HG02870 (cell line): ENCODE results near the gene MT1M.
"Not testable (repeated sequence)": the region's sequence is repeated elsewhere in the genome, so short reads cannot be mapped to it uniquely, and the experiment has no call there.

Experiments
- ATAC-seq: cut with Tn5 transposase; IDR thresholded peaks from one replicate; pipeline ENCODE4 v1.9.1; 2021; ENCODE audit warnings: mild to moderate bottlenecking, moderate library complexity; ENCODE audit not compliant: unreplicated experiment

The MT1M gene

DNA sequence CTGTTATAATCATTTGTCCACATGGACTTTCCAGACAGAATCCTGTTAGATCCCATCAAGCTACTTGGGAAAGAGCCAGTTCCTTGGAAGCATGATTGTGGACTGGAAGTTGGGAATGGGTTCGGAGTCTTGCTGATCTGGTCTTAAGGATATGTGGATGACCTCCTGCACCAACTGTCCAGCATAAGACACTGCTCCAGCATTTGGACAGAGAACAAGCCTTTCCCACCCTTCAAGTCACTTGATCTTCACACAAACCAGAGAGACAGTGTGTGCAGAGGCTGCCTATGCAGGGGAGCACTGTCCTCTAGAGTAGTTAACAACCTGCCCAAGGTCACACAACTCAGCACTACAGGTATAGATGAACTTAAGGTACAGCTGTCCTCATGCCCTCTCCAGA is 13.4 kb downstream of the MT1M start:
- no peak for ATAC-seq

DNA sequence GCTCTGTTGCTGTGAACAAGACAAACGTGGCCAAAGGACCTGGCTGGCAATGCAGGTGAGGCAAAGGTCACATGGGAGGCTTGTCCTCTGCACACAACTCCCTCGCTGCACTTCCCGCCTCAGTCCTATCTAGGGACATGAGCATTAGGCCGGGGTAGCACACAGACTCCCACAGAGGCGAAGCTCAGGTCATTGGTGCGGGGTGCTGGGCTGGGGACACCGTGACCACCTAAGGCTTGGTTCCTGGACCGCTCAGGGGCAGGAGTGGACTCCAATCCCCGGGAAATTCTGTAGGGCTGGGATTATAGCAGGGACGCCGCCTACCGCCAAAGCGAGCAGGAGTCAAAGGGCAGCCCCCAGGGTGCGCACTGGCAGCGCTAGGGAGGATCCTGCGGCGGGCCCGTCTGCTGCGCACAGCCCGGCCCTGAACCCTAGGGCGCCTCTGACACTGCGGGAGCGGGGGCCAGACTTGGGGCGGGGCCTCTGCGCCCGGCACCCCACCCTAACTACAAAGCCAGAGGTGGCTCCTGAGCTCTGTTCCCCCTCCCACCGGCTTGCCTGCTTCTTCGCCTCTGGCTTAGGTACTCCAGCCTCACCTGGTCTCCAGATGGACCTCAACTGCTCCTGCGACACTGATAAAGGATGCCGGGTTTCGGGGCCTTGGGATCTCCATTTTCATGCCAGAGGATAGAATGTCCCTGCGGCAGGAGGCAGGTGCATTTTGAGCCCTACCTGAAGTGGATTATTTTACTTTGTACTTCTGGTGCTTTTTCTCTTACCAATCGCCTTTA is 15.4 kb downstream of the MT1M start:
- no peak for ATAC-seq

GRCh38 chr16:56649271-56649670 is 16.8 kb downstream of the MT1M start:
- no peak for ATAC-seq

DNA sequence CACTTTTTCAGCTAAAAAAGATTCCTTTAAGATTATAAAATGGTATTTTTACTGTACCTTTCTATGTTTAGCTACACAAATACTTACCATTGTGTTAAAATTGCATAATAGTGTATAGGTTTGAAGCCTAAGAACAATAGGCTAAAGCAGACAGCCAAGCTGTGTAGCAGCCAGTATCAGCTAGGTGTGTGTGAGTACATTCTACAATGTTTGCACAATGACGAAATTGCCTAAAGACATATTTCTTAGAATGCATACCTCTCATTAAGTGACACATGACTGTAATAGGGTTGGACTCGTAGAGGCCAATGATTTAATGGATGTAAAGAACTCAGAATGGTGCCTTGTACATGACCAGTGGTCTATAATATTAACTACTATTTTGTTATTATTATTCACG is 17.4 kb downstream of the MT1M start:
- no peak for ATAC-seq

GRCh38 chr16:56651586-56651985 is 19.1 kb downstream of the MT1M start, which contains the start of gene MT1B:
Gene MT1B, plus strand, starts transcription at chr16:56651886. Its CDS starts 68 bp downstream, at chr16:56651954.
- ATAC-seq = no peak

DNA sequence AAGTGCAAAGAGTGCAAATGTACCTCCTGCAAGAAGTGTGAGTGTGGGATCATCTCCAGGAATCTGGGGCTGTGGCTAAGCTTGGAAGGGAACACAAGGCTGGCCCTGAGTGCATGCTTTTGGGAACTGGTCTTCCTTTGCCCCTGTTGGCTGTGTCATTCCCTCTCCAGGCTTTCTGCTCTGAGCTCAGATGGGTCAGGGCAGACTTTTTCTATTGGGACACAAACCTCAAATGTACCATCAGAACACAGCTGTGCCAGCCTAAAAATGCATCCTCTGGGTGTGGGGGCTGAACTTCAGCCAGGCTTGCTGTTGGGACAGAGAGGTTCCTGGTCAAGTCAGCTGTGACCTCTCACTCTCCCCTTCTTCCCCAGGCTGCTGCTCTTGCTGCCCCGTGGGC is 20.1 kb downstream of the MT1M start:
- ATAC-seq = no peak

DNA sequence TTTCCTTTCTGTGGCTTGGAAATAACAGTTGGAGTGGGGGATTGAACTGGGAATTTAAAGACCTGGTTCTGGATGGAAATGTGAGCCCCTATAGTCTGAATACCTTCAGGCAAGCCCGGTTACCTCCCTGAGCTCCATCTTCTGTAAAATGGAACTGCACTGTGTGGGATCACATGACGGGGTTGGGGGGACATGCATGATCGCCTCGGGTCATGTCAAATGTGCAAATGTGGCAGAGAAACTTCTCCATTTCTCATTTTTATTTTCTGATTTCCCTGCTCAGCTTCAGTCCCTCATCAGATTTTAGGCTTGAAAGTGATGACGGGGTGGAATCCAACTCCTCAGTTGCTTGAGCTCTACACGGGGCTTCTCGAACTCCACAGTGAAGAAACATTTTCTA is 20.8 kb downstream of the MT1M start:
- no peak for ATAC-seq

GRCh38 chr16:56657555-56658326 is 25.3 kb downstream of the MT1M start, which contains the start of gene MT1F:
Gene MT1F, plus strand, starts transcription at chr16:56657959. Its CDS starts 100 bp downstream, at chr16:56658059.
- ATAC-seq = no peak

GRCh38 chr16:56658327-56658875 is 25.9 kb downstream of the MT1M start:
- ATAC-seq = no peak

DNA sequence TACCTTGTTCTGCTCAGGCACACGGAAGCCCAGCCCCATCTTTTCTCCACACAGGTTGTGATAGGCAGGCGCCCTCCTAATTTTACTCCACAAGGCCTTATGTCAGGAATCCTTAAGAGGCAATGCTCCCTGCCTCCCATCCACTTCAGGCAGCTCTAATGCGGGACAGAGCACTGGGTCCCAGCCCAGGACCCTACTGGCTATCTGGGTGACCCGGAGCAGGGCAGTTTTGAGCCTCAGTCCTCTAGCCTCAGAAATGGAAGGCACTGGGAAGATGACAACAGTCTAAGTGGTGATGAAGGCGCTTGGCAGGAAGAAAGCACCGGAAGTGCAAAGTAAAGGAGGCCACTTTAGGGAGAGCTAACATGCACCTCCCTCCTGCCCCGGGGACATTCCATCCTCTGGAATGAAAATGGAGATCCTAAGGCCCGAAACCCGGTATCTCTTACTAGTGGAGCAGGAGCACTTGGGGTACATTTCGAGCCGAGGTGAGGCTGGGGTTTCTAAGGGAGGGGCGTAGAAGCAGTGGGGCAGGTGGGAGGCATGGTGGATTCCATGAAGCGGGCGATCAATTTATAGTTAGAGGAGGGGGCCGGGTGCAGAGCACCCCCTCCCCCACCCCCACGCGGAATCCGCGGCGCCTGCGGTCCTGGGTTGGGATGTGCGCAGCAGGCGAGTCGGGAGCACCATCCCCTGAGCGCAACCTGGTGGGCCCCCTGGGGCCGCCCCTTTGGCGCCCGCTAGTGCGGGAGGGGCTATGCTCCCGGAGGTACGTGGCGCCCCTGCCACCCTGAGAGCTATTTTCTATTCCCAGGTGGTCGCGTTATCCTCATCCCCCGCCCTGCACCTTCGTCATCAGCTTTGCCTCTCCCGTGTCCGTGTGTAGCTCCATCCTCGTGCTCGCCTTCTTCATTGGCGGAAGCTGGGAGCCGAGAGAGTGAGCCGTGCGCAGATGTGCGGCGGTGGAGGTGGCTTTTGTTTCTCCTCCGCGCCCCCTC is 30.2 kb downstream of the MT1M start:
- no peak for ATAC-seq

GRCh38 chr16:56664506-56664905 is 32.0 kb downstream of the MT1M start:
- ATAC-seq = no peak

DNA sequence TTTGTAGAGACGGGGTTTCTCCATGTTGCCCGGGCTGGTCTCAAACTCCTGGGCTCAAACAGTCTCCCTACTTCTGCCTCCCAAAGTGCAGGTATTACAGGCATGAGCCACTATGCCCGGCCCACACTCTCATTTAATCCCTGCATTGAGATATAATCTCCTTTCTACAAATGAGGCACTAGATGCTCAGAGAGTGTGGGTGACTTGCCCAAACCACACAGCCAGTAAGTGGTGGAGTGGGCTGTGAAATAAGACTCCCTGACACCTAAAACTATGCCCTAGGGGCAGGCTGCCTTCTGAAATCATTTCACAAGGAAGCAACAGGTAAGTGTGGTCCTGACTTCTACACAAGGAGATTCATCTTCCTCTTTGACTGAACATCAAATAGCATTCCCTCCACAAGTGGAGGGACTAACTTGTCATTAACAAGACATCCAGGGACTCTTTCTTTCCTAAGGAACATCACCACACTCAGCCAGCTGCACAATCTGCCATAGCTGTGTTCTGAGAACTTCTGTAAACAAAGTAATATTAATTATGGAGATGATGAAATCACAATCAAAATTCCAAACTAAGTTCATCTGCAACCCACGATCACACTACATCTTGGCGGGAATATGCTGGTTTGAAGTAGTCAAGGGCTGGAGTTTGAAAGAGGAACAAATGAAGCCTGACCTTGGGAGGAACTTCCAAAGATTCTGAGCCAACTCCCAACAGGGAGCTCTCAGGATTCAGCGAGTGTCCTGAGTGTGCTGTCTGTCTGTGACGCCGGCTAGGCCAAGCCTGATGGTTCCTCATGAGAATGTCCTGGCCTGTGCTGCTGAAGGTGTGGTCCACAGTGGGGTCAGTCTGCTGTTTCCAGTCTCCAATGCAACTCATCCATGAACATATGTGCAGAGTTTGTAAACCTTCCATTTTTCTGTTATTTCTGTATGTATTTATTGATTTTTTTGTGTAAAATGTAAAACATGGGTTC is 33.1 kb downstream of the MT1M start:
- ATAC-seq = not testable (repeated sequence)

DNA sequence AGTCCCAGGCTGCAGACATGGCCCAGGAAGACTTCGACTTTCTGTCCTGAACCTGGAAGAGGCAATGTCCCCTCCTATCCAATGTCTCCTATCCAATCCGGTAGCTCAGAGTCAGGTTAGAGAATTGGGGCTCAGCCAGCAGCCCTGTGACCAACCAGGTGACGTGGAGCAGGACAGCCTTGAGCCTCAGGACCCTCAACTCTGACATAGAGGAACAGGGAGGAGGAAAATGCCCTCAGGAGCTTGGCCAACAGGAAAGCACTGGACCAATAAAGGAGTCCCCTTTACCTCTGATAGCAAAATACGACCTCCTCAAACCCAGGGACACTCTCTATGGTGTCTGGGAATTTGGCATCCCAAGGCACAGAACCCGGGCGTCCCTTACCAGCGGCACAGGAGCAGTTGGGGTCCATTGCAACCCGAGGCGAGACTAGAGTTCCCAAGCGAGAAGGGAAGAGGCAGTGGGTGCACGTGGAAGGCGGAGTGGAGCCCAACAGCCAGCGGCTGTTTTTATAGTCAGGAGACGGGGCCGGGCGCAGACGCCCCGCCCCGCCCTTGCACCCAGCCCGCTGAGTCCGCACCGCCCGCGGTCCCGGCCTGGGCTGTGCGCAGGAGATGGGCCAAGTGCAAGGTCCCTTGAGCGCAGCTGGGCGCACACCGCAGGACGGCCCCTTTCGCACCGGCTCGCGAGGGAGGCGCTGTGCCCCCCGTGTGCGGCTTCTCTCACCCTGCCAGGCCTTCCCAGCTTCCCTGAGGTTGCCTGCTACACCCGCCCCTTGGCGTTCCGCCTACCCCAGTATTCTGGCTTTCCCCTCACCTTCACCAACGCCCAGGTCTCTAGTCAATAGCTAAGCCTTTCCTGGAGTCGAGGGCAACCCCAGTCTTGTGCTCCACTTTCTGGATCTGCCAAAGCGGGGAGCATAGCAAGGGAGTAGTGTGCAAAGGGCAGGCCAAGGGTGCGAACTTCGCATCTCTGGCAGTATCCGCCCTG is 35.4 kb downstream of the MT1M start, which contains the start of gene MT1G:
TSS of gene MT1G (minus strand) at position 485 of the 991 bp plus-strand sequence. CDS start at position 413, 72 bp downstream.
- ATAC-seq = no peak

- ATAC-seq = no peak
Observed at GRCh38 chr16:56669005-56669839, 36.8 kb downstream of the MT1M start, which contains the start of gene MT1H. Gene MT1H, plus strand, starts transcription at chr16:56669814. Its CDS starts 71 bp downstream, at chr16:56669885.

DNA sequence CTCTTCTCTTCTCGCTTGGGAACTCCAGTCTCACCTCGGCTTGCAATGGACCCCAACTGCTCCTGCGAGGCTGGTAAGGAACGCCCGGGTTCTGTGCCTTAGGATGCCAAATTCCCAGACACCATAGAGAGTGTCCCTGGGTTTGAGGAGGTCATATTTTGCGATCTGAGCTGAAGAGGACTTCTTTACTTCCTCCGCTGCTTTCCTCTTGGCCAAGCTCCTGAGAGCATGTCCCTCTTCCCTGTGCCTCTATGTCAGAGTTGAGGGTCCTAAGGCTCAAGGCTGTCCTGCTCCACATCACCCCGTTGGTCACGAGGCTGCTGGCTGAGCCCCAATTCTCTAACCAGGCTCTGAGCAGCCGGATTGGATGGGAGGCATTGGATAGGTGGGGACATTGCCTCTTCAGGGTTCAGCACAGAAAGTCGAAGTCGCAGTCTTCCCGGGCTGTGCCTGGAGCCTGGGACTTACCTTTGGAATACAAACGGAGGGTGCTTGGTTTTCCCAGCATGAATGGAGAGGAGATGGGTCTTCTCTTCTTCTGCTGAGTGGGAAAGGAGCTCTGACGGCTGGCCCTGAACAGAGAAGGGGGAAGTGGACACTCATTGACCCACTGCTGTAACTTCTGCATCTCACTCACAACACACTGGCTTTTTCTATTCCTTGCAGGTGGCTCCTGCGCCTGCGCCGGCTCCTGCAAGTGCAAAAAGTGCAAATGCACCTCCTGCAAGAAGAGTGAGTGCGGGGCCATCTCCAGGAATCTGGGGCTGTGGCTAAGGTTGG is 37.6 kb downstream of the MT1M start:
- no peak for ATAC-seq

DNA sequence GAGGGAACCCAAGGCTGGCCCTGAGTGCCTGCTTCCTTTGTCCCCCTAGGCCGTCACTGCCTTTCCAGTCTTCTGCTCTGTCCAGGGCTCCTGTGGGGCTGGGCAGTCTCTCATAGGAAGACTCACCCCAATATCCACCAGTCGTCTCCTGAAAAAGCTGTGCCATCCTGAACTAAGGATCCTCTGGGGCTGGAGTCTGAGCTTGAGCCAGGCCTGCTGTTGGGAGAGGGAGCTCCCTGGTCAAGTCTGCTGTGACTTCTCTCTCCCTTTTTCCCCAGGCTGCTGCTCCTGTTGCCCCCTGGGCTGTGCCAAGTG is 38.1 kb downstream of the MT1M start:
- ATAC-seq = no peak
